ENCODE results near the gene CRCP.

GRCh38 chr7:66176914-66177313, 62.3 kb downstream of the CRCP start:
- TF ChIP-seq CTCF (IDR thresholded peaks at IDR 0.05; ENCODE audit: low read depth, low read length) (no peak), MYC (IDR thresholded peaks at IDR 0.05; ENCODE audit: low read depth, low read length) (no peak), POLR2A (IDR thresholded peaks at IDR 0.05; ENCODE audit: extremely low read depth, insufficient read length) (no peak), MAX (IDR thresholded peaks at IDR 0.05; ENCODE audit: low read depth, low read length) (no peak)

Data from NB4 (cell line).